ENCODE measurements around the gene ENGASE. TPM values are rescaled to one million over a fixed set of nuclear protein-coding genes. Genes with fewer than 3 reads are reported as not detected.

Gene ENGASE
- total and polyA plus RNA-seq, 9 of the 15 experiments (the other 6 are each of a cell fraction or from before 2014, with no cell fraction given) = 0.06 to 45.5 (median 13.9) TPM

- Histone ChIP-seq H3K9ac (ENCODE audit: insufficient read depth in 1 of 2, low read depth in 2 of 2, low read length in 2 of 2) (no peak overlapping the region), H2AFZ (ENCODE audit: low read depth, low read length) (no peak overlapping the region), H3K36me3 (ENCODE audit: control insufficient read depth, insufficient read depth, low read length) (peaks cover 51% of the 10 kb centered on the region; the same call in 1 of the 3 replicates), H3K4me2 (ENCODE audit: insufficient read depth, low read length) (no peak overlapping the region), H3K9me1 (ENCODE audit: control insufficient read depth, insufficient read depth, low read length) (peaks cover 3% of the 10 kb centered on the region), H3K79me2 (ENCODE audit: control insufficient read depth, insufficient read depth, low read length) (peaks cover 11% of the 10 kb centered on the region; the same call in 2 of the 3 replicates), H3K27me3 (ENCODE audit: control insufficient read depth in 2 of 2, insufficient read depth in 2 of 2, low read length in 2 of 2) (no peaks in the 10 kb centered on the region), H3K4me3 (no peak overlapping the region), H3K27ac (ENCODE audit: extremely low read depth, low read depth, low read length) (no peak overlapping the region), H3K9me3 (replicated peaks; ENCODE audit: control insufficient read depth, insufficient read depth, low read depth, low read length) (no peaks in the 10 kb centered on the region), H4K20me1 (replicated peaks; ENCODE audit: control insufficient read depth, insufficient read depth, low read length) (peaks cover 10% of the 10 kb centered on the region), H3K4me1 (replicated peaks in 1 of 2; ENCODE audit: control insufficient read depth in 2 of 2, insufficient read depth in 2 of 2, low read length in 2 of 2) (peaks cover 8 to 27% of the 10 kb centered on the region in 2 experiments; a peak in 4 of 5 replicates)
- POLR2A ChIA-PET = interaction anchor here (0.6 kb wide), 1 partner anchor 68 kb away, joined by 4 read pairs; no protein-coding TSS in a partner anchor
- no peak for FAIRE-seq
- no TSS peak for BruUV-seq (replicated peaks)
- no peak for DNase-seq (ENCODE audit: extremely low read depth in 1 of 4, low spot score in 3 of 4)
- intact Hi-C loops (cut with micrococcal nuclease) = no loop called here
- WGBS (ENCODE audit: insufficient coverage, low coverage, missing lambda C conversion rate) = 92% methylated on average over 20 of the region's 21 CpGs
- no peak for TF ChIP-seq ZNF764 (CRISPR knock-in tag; IDR thresholded peaks at IDR 0.05; ENCODE audit: low read depth)
- no peak for TF ChIP-seq CHCHD3 (CRISPR knock-in tag; IDR thresholded peaks at IDR 0.05)
- TF ChIP-seq ZNF511 (CRISPR knock-in tag; IDR thresholded peaks at IDR 0.05) = no peak
- TF ChIP-seq, protein P1, sequence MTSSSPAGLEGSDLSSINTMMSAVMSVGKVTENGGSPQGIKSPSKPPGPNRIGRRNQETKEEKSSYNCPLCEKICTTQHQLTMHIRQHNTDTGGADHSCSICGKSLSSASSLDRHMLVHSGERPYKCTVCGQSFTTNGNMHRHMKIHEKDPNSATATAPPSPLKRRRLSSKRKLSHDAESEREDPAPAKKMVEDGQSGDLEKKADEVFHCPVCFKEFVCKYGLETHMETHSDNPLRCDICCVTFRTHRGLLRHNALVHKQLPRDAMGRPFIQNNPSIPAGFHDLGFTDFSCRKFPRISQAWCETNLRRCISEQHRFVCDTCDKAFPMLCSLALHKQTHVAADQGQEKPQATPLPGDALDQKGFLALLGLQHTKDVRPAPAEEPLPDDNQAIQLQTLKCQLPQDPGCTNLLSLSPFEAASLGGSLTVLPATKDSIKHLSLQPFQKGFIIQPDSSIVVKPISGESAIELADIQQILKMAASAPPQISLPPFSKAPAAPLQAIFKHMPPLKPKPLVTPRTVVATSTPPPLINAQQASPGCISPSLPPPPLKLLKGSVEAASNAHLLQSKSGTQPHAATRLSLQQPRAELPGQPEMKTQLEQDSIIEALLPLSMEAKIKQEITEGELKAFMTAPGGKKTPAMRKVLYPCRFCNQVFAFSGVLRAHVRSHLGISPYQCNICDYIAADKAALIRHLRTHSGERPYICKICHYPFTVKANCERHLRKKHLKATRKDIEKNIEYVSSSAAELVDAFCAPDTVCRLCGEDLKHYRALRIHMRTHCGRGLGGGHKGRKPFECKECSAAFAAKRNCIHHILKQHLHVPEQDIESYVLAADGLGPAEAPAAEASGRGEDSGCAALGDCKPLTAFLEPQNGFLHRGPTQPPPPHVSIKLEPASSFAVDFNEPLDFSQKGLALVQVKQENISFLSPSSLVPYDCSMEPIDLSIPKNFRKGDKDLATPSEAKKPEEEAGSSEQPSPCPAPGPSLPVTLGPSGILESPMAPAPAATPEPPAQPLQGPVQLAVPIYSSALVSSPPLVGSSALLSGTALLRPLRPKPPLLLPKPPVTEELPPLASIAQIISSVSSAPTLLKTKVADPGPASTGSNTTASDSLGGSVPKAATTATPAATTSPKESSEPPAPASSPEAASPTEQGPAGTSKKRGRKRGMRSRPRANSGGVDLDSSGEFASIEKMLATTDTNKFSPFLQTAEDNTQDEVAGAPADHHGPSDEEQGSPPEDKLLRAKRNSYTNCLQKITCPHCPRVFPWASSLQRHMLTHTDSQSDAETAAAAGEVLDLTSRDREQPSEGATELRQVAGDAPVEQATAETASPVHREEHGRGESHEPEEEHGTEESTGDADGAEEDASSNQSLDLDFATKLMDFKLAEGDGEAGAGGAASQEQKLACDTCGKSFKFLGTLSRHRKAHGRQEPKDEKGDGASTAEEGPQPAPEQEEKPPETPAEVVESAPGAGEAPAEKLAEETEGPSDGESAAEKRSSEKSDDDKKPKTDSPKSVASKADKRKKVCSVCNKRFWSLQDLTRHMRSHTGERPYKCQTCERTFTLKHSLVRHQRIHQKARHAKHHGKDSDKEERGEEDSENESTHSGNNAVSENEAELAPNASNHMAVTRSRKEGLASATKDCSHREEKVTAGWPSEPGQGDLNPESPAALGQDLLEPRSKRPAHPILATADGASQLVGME (CRISPR knock-in tag; IDR thresholded peaks at IDR 0.05) = no peak
- TF ChIP-seq RERE (CRISPR knock-in tag; IDR thresholded peaks at IDR 0.05; ENCODE audit: borderline replicate concordance) = no peak
- TF ChIP-seq, protein P2, sequence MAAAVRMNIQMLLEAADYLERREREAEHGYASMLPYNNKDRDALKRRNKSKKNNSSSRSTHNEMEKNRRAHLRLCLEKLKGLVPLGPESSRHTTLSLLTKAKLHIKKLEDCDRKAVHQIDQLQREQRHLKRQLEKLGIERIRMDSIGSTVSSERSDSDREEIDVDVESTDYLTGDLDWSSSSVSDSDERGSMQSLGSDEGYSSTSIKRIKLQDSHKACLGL (CRISPR knock-in tag; IDR thresholded peaks at IDR 0.05; ENCODE audit: borderline replicate concordance, poor library complexity, severe bottlenecking) = no peak
- TF ChIP-seq ZNF175 (CRISPR knock-in tag; IDR thresholded peaks at IDR 0.05; ENCODE audit: low read depth) = no peak
- CTCF ChIA-PET (ENCODE audit: low intra/inter-chr PET ratio) = no interaction called here
- in situ Hi-C loops (cut with MboI) = no loop called here
- no peak for ATAC-seq
Observed at GRCh38 chr17:79078476-79079190, 4.0 kb downstream of the ENGASE start.
